GM12878 (cell line): Measurements from ENCODE around the gene ANKFY1. TPM values are rescaled to one million over a fixed set of nuclear protein-coding genes. Genes with fewer than 3 reads are reported as not detected.

Experiments
- ATAC-seq: fragments of 200-7000 bp; cut with Tn5 transposase; 3 replicates; pipeline ENCODE4 v1.9.1; 2020; ENCODE audit warnings: mild to moderate bottlenecking, moderate library complexity
- BruUV-seq: library from RNA; stranded (reverse); fragments of 400-500 nt; replicated peaks from 2 replicates; lab custom pipeline; 2021; lab: Mats Ljungman, UMichigan
- CTCF ChIA-PET: fragments of 300-600 bp; sonication (Branson Sonifier 250); formaldehyde crosslinking; extraction: SDS; loops from one replicate; lab custom pipeline; 2021; ENCODE audit warnings: inconsistent platforms; lab: Yijun Ruan, JAX
- POLR2A ChIA-PET: fragments of 350-600 bp; formaldehyde crosslinking; extraction: SDS; loops from one replicate; lab custom pipeline; 2021; ENCODE audit warnings: inconsistent platforms; lab: Charles Lee
- RAD21 ChIA-PET: fragments of 300-600 bp; sonication (Branson Sonifier 250); formaldehyde crosslinking; loops from one replicate; lab custom pipeline; 2023; ENCODE audit warnings: antibody characterized with exemption; ENCODE audit not compliant: unreplicated experiment; lab: Charles Lee
- SMC1A ChIA-PET: fragments of 300-600 bp; sonication (Branson Sonifier 250); formaldehyde crosslinking; loops from one replicate; lab custom pipeline; 2023; ENCODE audit not compliant: unreplicated experiment, uncharacterized antibody; lab: Charles Lee
- DNase-seq: peaks from one replicate; pipeline ENCODE4 v3.0.0-alpha.2; 2011; ENCODE audit warnings: low read depth, low spot score
- FAIRE-seq: peaks from 3 replicates; lab custom pipeline; 2011; peaks lifted over from hg19 to GRCh38; lab: Jason Lieb, UNC
- H2AFZ ChIP-seq: 2 replicates; pipeline ENCODE4 v1.6.0; 2011; ENCODE audit warnings: low read depth, low read length, control low read depth; ENCODE audit not compliant: control insufficient read depth
- H3K27ac ChIP-seq: 2 replicates; pipeline ENCODE4 v1.5.1; 2011; ENCODE audit warnings: control low read depth; ENCODE audit not compliant: control insufficient read depth, insufficient read depth
- H3K27me3 ChIP-seq, 2 experiments: replicated peaks in 1 of 2; 2 replicates each; pipeline versions ENCODE4 v1.6.0 to v1.6.1; 2011; ENCODE audit warnings: low read length in 1 of 2; ENCODE audit not compliant: control insufficient read depth in 2 of 2, insufficient read depth in 2 of 2
- H3K36me3 ChIP-seq, 2 experiments: 2 replicates each; pipeline ENCODE4 v1.5.1; 2011; ENCODE audit warnings: low read length in 1 of 2; ENCODE audit not compliant: control insufficient read depth in 2 of 2, insufficient read depth in 2 of 2
- H3K4me1 ChIP-seq: 2 replicates; pipeline ENCODE4 v1.6.1; 2011; ENCODE audit warnings: mild to moderate bottlenecking, low read length, moderate library complexity, mixed read lengths; ENCODE audit not compliant: control insufficient read depth, insufficient read depth
- H3K4me2 ChIP-seq: 2 replicates; pipeline ENCODE4 v1.6.0; 2011; ENCODE audit warnings: control low read depth; ENCODE audit not compliant: control insufficient read depth, insufficient read depth
- H3K4me3 ChIP-seq: fragments of 200-600 bp; sonication (generic); 2 replicates; pipeline ENCODE4 v1.5.1; 2016
- H3K79me2 ChIP-seq: 2 replicates; pipeline ENCODE4 v1.6.0; 2011; ENCODE audit warnings: low read length; ENCODE audit not compliant: control insufficient read depth, insufficient read depth
- H3K9ac ChIP-seq: 2 replicates; pipeline ENCODE4 v1.8.0; 2011; ENCODE audit warnings: low read length, control low read depth, mixed read lengths; ENCODE audit not compliant: control insufficient read depth, insufficient read depth
- H3K9me3 ChIP-seq: replicated peaks from 3 replicates; pipeline ENCODE4 v1.5.1; 2011; ENCODE audit warnings: mild to moderate bottlenecking, low read length; ENCODE audit not compliant: control insufficient read depth, insufficient read depth
- H4K20me1 ChIP-seq: 2 replicates; pipeline ENCODE4 v1.6.0; 2011; ENCODE audit not compliant: control insufficient read depth, insufficient read depth
- BACH1 ChIP-seq: fragments of 450-650 bp; IDR thresholded peaks from 2 replicates; pipeline ENCODE4 v1.6.1; 2017; ENCODE audit warnings: mild to moderate bottlenecking, borderline replicate concordance
- CHD1 ChIP-seq: IDR thresholded peaks from 2 replicates; pipeline ENCODE4 v1.6.1; 2012; ENCODE audit warnings: low read depth, low read length, improper control_type of control experiment
- E2F4 ChIP-seq: IDR thresholded peaks from 2 replicates; pipeline ENCODE4 v1.6.1; 2012; ENCODE audit warnings: low read depth, low read length, improper control_type of control experiment
- EZH2 ChIP-seq: IDR thresholded peaks from 2 replicates; pipeline ENCODE4 v1.6.1; 2012; ENCODE audit warnings: low read depth, mild to moderate bottlenecking, control low read depth, inconsistent platforms, low read length, borderline replicate concordance; ENCODE audit not compliant: control insufficient read depth
- IRF4 ChIP-seq: IDR thresholded peaks from 2 replicates; pipeline ENCODE4 v1.6.1; 2011; ENCODE audit warnings: low read depth, low read length
- NFYB ChIP-seq: IDR thresholded peaks from 2 replicates; pipeline ENCODE4 v1.6.1; 2011; ENCODE audit warnings: low read depth, mild to moderate bottlenecking, low read length, improper control_type of control experiment, moderate library complexity; ENCODE audit not compliant: insufficient read depth
- RCOR1 ChIP-seq: conservative IDR thresholded peaks from 2 replicates; pipeline ENCODE4 v1.6.1; 2012; ENCODE audit warnings: low read depth, low read length, improper control_type of control experiment
- SP1 ChIP-seq: IDR thresholded peaks from one replicate; pipeline ENCODE4 v1.6.1; 2011; ENCODE audit warnings: low read depth, low read length
- STAT1 ChIP-seq: fragments of 450-650 bp; conservative IDR thresholded peaks from 2 replicates; pipeline ENCODE4 v1.6.1; 2014; ENCODE audit warnings: antibody characterized with exemption, mild to moderate bottlenecking
- SUPT20H ChIP-seq: IDR thresholded peaks from 2 replicates; pipeline ENCODE4 v1.6.1; 2011; ENCODE audit warnings: low read depth, mild to moderate bottlenecking, low read length, moderate library complexity, borderline replicate concordance; ENCODE audit not compliant: control insufficient read depth
- ZBTB11 ChIP-seq: fragments of 450-650 bp; formaldehyde crosslinking; IDR thresholded peaks from 2 replicates; pipeline ENCODE4 v1.5.0; 2022; ENCODE audit warnings: mild to moderate bottlenecking, missing genetic modification characterization
- in situ Hi-C: fragments of 300-500 bp; cut with MboI; formaldehyde crosslinking; loops from 9 replicates; pipeline ENCODE4 v1.14.3; 2018; ENCODE audit warnings: mixed read lengths
- intact Hi-C: fragments of 100-400 bp; cut with micrococcal nuclease; formaldehyde crosslinking; loops from one replicate; pipeline ENCODE4 v1.14.2; 2022; ENCODE audit not compliant: unreplicated experiment
- polyA plus RNA-seq, 11 experiments: library from polyadenylated mRNA; depleted of rRNA in 4 of 11; unstranded in 6 of 11; stranded (reverse) in 5 of 11; fragments of >200 nt; fragmentation: Nextera tagmentation in 4 of 11; fragmentation: Illumina TruSeq in 1 of 11; extraction: Ambion mirVana in 4 of 11; extraction: Trizol in 1 of 11; gene quantifications; 1 replicate in 1 of 11; 2 replicates in 10 of 11; pipeline versions ENCODE4 v1.2.1 to v1.2.3, GENCODE V29; 2011 to 2016; ENCODE audit warnings: inconsistent platforms in 2 of 11, missing spikeins in 2 of 11, low read depth in 1 of 11
- total RNA-seq, 4 experiments: library from RNA; depleted of rRNA in 3 of 4; stranded (reverse); fragments of >200 nt in 3 of 4; fragmentation: Illumina TruSeq in 1 of 4; extraction: Trizol in 1 of 4; gene quantifications; 2 replicates each; pipeline versions ENCODE4 v1.2.1 to v1.2.3, GENCODE V29; 2013 to 2021
- TF ChIP-seq, protein P1 (sequence below): fragments of 450-650 bp; IDR thresholded peaks from 2 replicates; pipeline ENCODE4 v1.6.1; 2016; ENCODE audit warnings: mild to moderate bottlenecking

The ANKFY1 gene
- total and polyA plus RNA-seq, 10 of the 15 experiments (the other 5 are each of a cell fraction or from before 2014, with no cell fraction given): 3.0 to 27.7 (median 16.4) TPM

- TF ChIP-seq E2F4: no peak
- TF ChIP-seq STAT1: no peak
- no peak for TF ChIP-seq NFYB
- TF ChIP-seq, all 136 proteins: peak for 0
Measured at GRCh38 chr17:4235372-4236279, 28.2 kb downstream of the ANKFY1 start (continued).

- Histone ChIP-seq H3K9me3 (no peaks in the 10 kb centered on the region), H4K20me1 (no peaks in the 10 kb centered on the region), H3K4me1 (no peaks in the 10 kb centered on the region), H3K36me3 (peaks cover 1 to 34% of the 10 kb centered on the region in 2 experiments; a peak in 3 of 4 replicates), H3K4me3 (no peak overlapping the region), H3K27me3 (no peaks in the 10 kb centered on the region), H3K4me2 (no peak overlapping the region), H3K79me2 (no peaks in the 10 kb centered on the region), H2AFZ (no peak overlapping the region), H3K9ac (no peak overlapping the region), H3K27ac (no peak overlapping the region)
- peak; percentile 56 for FAIRE-seq
- ChIA-PET RAD21 (no interaction called here), SMC1A (interaction anchor here (1.0 to 1.5 kb wide), 2 partner anchors 15 to 105 kb away, joined by 3 to 5 read pairs; no protein-coding TSS in a partner anchor), POLR2A (no interaction called here), CTCF (no interaction called here)
- ATAC-seq: no peak
- TF ChIP-seq BACH1 (no peak), SUPT20H (no peak), RCOR1 (no peak), EZH2 (no peak), IRF4 (no peak), CHD1 (no peak), SP1 (no peak), ZBTB11 (CRISPR knock-in tag) (no peak)
- TF ChIP-seq, protein P1, sequence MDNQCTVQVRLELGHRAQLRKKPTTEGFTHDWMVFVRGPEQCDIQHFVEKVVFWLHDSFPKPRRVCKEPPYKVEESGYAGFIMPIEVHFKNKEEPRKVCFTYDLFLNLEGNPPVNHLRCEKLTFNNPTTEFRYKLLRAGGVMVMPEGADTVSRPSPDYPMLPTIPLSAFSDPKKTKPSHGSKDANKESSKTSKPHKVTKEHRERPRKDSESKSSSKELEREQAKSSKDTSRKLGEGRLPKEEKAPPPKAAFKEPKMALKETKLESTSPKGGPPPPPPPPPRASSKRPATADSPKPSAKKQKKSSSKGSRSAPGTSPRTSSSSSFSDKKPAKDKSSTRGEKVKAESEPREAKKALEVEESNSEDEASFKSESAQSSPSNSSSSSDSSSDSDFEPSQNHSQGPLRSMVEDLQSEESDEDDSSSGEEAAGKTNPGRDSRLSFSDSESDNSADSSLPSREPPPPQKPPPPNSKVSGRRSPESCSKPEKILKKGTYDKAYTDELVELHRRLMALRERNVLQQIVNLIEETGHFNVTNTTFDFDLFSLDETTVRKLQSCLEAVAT: no peak
- BruUV-seq: no TSS peak
- in situ Hi-C loops (no loop called here), intact Hi-C loops (no loop called here)
- DNase-seq: no peak
Measured at GRCh38 chr17:4234401-4234800, 29.4 kb downstream of the ANKFY1 start.
